Superior temporal gyrus (tissue), 1 donor: Measurements from ENCODE around the gene ARHGEF38.
"Not testable (repeated sequence)": the region's sequence is repeated elsewhere in the genome, so short reads cannot be mapped to it uniquely, and the experiment has no call there.

Experiments
- DNase-seq: peaks from one replicate; pipeline ENCODE4 v3.0.0-alpha.2; 2016; ENCODE audit errors: extremely low spot score

The ARHGEF38 gene

DNA sequence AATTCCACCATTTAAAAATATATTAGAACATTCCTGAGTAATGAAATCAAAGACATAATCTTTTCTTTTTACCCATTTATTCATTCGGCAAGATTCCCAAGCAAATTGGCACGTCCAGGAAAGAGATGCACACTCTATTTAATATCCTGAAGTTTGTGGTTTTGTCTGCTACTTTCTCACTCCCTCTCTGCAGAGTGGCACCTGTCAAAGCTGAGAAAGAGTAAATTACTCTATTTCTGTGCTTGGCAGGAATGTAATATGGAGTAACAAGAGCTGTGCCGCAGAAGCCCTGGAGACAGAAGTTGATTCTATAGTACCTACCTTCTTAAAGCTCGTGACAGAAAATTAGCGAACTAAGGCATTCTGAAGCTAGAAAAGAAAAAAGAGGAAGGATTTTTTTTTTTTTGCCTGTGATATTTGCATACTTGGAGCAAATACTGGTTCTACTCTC, 161.7 kb downstream of the ARHGEF38 start:
- DNase-seq, result no peak

GRCh38 chr4:105714932-105715331, 162.5 kb downstream of the ARHGEF38 start:
- no peak for DNase-seq

- DNase-seq, result peak; percentile 81
Measured at GRCh38 chr4:105715692-105716278, 163.4 kb downstream of the ARHGEF38 start.

GRCh38 chr4:105719204-105719603, 166.8 kb downstream of the ARHGEF38 start:
- DNase-seq, result no peak

- no peak for DNase-seq
Measured at GRCh38 chr4:105725623-105726022, 173.2 kb downstream of the ARHGEF38 start.

GRCh38 chr4:105729895-105730294, 177.5 kb downstream of the ARHGEF38 start:
- DNase-seq, result not testable (repeated sequence)
